ENCODE measurements around the gene MMEL1.

DNA sequence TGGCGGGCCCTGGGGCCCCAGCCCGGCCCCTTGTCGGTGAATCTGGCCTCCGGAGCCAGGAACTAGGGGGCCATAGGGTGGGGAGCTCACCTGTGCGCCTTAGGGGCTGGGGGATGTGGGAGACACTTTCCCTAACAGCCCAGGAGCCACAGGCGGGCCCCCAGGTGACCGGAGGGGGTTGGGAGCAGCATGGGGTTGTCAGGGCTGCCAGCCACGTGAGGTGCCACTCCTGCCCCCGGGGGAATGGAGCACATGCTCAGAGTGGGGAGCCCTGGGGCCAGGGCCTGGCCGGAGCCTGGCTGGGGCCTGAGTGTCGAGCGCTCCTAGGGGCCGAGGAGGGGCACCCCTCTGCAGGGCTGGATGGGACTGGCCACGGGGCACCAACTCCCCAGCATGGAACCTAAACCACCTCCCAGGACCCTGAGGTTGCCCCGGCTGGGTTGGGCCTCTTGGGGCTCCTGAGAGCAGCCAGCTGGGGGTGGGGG lies 26.4 kb downstream of the MMEL1 start:
- TF ChIP-seq POLR2A (IDR thresholded peaks at IDR 0.05) (no peak), EP300 (IDR thresholded peaks at IDR 0.05) (no peak)

All from sigmoid colon (tissue), 4 donors.